GM18526 (cell line): ENCODE data around the gene KCNK13.

ENCODE experiments used
- POLR2A ChIP-seq: IDR thresholded peaks from 3 replicates; pipeline ENCODE4 v1.6.1; 2011; ENCODE audit not compliant: insufficient read length; ENCODE audit errors: extremely low read depth

KCNK13 gene

GRCh38 chr14:90061685-90062126, at the start of gene KCNK13:
TSS of gene KCNK13 (plus strand) at chr14:90061994. CDS start at chr14:90062206, 212 bp downstream.
- no peak for TF ChIP-seq POLR2A

- no peak for TF ChIP-seq POLR2A
Measured at GRCh38 chr14:90017371-90017770, 44.4 kb upstream of the KCNK13 start.

GRCh38 chr14:90019824-90020523, 41.8 kb upstream of the KCNK13 start:
- TF ChIP-seq POLR2A: no peak

GRCh38 chr14:90023176-90023896, 38.5 kb upstream of the KCNK13 start:
- TF ChIP-seq POLR2A: no peak

GRCh38 chr14:90024910-90025309, 36.9 kb upstream of the KCNK13 start:
- no peak for TF ChIP-seq POLR2A

- TF ChIP-seq POLR2A: no peak
Measured at GRCh38 chr14:90027842-90028241, 34.0 kb upstream of the KCNK13 start.

- TF ChIP-seq POLR2A: no peak
Measured at GRCh38 chr14:90034156-90034555, 27.6 kb upstream of the KCNK13 start.

- no peak for TF ChIP-seq POLR2A
Measured at GRCh38 chr14:90034835-90035525, 26.8 kb upstream of the KCNK13 start.

- no peak for TF ChIP-seq POLR2A
Measured at GRCh38 chr14:90039253-90040010, 22.4 kb upstream of the KCNK13 start.

- TF ChIP-seq POLR2A: no peak
Measured at GRCh38 chr14:90040411-90040810, 21.4 kb upstream of the KCNK13 start.

- TF ChIP-seq POLR2A: no peak
Measured at GRCh38 chr14:90042496-90043252, 19.1 kb upstream of the KCNK13 start.

GRCh38 chr14:90045616-90046015, 16.2 kb upstream of the KCNK13 start:
- TF ChIP-seq POLR2A: no peak

GRCh38 chr14:90049390-90049789, 12.4 kb upstream of the KCNK13 start:
- TF ChIP-seq POLR2A: no peak

GRCh38 chr14:90050271-90050670, 11.5 kb upstream of the KCNK13 start:
- no peak for TF ChIP-seq POLR2A
